Activated naive CD4-positive, alpha-beta T cell (primary cell): ENCODE data around the gene IGF2R.
A peak's percentile ranks its signal among the peaks of the same experiment; 100 is the strongest.
"Not testable (repeated sequence)": the region's sequence is repeated elsewhere in the genome, so short reads cannot be mapped to it uniquely, and the experiment has no call there.

ENCODE experiments used
- DNase-seq, 4 experiments: peaks; one replicate each; lab custom pipeline; 2025; lab: John Stamatoyannopoulos, UW

Gene IGF2R

GRCh38 chr6:159997498-159998101, 28.7 kb downstream of the IGF2R start:
- no peak for DNase-seq

DNA sequence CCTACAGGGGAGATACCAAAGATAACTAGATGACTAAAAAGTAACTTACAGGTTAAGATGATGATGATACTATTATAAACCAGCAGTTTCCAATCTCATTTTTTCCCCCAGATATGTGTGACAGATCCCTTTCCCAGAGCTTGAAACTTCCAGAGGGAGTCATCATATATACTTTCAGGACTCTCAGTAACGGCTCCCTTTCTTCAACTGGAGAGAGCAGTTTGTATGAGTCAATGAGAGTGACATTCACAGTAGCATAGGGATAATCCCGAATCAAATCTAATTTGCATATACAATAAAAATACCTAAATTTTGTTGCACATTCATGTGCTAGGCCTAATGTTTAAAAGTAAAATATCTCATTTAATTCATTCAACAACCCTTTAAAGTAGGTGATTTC, 29.7 kb downstream of the IGF2R start:
- no peak for DNase-seq

DNA sequence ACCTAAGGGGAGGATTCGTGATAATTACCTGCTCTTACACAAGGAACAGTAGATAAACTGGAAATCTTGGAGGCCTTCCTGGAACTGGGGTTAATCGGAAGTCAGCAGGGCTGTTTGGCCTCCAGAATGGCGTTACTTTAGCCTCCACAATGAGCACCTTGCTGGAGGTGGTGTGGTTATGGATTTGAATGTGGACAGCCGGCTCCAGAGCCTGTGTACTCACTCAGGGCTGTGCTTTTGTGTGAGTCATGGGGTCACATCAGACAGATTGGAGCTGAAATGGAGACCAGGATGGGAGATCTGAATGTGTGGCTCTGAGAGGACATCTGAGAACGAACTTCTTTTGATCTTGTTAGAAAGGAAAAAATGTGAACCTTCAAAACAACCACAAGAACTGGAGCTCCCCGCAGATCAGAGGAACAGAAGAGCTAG, 30.4 kb downstream of the IGF2R start:
- no peak for DNase-seq

DNA sequence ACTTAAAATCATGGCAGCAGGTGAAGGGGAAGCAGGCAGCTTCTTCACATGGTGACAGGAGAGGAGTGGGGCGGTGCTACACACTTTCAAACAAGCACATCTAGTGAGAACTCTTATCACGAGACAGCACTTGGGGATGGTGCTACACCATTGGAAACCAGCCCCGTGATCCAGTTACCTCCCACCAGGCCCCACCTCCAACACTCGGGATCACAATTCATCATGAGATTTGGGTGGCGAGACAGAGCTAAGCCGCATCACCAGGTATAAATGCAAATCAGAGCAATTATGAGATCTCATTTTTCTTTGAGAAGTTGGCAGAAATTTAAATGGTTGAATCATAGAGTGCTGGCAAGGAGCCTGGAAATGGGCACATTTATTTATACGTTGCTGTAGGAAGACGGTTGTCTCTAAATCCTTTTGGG, 31.4 kb downstream of the IGF2R start:
- no peak for DNase-seq

- not testable (repeated sequence) for DNase-seq
These were observed 32.1 kb downstream of the IGF2R start for GRCh38 chr6:160000893-160001427.

GRCh38 chr6:160002882-160003281, 34.0 kb downstream of the IGF2R start:
- DNase-seq = no peak

- DNase-seq = no peak
These were observed 35.1 kb downstream of the IGF2R start for GRCh38 chr6:160004018-160004417.

DNA sequence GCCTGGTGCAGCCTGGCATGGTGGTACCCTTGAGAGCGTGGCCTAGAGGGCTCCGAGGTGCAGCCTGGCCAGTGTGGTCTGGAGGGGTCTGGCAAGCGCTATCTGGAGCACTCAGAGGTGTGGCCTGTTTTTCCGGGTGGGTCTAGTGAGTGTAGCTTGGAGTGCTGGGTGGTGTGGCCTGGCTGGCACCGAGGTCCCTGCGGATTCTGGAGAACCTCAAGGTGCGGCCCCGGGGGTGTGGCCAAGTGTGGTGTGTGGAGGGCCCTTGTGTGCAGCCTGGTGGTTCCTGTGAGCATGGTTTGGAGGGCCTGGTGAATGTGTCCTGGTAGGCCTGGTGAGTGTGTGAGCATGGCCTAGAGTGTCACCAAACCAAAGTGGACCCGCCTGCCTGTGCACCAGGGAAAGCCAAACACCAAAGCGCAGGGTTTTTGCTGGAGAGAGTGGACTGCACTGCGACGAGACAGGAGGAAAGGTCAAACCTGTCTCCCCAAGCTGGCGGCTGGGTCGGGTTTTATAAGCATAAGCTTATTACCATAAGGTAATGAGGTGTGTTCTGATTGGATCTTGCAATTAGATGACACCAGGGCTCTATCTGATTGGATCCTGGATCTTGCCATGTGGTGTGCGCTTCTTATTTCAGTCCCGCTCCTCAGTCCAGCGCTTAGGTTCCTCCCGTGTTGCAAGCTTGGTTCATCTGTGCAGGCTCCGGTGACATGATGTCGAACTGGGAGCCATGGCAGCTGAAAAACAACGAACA, 35.7 kb downstream of the IGF2R start:
- DNase-seq = no peak

DNA sequence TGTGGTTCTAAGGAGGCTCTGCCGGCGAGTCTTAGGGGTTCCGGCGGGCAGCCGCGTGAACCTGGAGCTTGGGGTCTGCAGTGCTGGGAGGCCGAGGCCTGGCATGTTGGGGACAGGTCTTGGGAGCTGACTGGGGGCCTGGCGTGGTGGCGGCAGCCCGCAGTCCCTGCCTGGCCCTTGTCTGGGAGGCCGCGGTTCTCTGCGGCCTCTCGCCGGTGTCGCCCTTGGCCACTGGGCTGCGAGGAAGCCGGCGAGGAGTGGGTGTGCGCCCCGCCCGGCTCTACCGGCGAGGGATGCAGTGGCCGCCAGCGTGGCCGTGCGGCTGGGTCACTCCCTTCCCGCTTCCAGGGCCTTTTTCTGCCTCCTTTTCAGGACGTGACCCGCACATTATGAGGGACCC, 36.3 kb downstream of the IGF2R start:
- DNase-seq = no peak

GRCh38 chr6:160005861-160006540, 37.1 kb downstream of the IGF2R start:
- no peak for DNase-seq

GRCh38 chr6:160007145-160007544, 38.3 kb downstream of the IGF2R start:
- DNase-seq = no peak

DNA sequence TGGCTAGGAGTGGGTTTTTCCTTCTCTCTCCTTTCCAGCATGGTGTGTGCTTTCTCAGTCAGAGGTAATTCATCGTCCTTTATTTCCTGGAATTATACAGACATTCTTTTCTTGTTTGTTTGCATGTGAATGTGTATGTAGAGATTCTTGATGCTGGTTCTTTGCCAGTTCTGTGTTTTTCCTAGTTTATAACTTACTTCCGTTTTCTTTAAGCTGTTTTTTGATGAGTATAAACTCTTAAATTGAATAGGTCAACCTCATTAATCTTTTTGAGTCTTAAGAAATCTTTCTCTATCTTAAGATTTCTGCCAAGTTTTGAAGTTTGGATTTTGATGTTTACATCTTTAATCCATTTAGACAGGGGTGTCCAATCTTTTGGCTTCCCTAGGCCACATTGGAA, 38.7 kb downstream of the IGF2R start:
- no peak for DNase-seq

DNA sequence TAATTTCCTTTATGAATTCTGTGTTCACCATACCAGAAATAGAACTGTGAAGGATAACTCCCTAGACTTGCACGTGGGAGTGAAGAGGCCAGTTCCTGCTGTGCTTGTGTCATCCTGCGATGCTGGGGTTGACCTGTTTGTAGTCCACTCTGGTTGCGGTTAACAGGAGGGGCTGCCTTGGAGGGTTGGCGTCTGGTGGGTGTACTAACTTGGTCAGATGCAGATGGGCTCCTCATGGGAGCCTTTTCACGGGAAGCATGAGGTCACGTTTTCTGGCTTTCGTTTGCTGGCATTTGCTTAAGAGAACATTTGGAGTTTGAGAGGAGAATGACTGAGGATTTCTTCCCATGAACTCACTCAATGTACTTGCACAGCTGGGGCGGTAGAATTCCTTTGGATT, 41.2 kb downstream of the IGF2R start:
- no peak for DNase-seq

DNA sequence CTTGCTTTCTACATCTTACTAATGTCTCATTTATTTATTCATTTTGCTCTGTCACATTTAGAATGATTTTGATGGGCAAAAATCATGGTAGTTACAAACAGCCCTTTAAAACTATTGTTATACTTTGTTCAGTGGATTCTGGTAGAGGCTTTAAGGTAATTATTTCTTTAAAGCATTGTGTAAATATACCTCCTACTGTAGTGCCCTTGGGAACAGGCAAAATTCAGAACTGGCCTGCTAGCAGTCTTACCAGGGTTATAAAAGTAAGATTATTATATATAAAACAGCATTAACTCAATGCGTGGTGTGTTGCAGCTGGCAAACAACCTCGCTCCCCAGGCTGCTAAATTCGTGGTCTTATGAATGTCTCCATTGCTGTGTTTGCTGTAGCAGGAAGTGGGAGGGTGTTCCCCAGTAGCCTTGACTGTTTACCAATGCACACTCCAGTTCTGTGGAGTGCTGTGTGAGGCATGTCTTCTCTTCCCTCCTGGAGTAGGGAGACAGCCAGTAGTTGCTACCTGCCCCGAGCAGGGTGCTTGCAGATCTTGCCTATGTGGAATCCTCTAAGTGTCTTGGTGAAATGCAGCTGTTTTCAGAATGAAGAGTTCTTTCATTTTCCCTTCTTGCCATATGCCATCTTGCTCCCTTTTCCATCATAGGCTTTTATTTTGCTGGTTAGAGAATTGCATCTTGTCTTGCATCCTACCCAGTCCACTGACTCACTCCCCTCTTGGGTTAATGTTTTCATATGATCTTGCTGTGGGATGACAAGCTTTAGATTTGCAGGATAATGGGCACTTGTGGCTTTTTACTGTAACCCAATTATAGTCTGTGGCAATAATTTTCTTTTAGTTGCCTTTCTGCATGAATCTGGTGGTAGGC, 45.3 kb downstream of the IGF2R start:
- no peak for DNase-seq

DNA sequence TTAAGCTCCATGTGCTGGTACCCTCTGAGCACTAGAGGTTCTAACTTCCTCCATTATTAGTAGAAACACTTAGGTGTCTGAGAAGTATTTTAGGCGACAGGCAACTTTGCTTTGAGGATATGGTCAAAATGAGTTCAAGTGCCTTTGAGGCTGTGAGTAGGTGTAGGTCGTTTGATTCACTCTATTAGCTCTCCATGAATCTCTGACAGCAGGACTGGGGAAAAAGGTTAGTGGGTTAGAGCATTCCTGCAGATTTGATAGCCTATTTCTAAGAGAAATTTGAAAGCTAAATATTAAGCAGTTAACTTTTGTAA, 45.9 kb downstream of the IGF2R start:
- no peak for DNase-seq

DNA sequence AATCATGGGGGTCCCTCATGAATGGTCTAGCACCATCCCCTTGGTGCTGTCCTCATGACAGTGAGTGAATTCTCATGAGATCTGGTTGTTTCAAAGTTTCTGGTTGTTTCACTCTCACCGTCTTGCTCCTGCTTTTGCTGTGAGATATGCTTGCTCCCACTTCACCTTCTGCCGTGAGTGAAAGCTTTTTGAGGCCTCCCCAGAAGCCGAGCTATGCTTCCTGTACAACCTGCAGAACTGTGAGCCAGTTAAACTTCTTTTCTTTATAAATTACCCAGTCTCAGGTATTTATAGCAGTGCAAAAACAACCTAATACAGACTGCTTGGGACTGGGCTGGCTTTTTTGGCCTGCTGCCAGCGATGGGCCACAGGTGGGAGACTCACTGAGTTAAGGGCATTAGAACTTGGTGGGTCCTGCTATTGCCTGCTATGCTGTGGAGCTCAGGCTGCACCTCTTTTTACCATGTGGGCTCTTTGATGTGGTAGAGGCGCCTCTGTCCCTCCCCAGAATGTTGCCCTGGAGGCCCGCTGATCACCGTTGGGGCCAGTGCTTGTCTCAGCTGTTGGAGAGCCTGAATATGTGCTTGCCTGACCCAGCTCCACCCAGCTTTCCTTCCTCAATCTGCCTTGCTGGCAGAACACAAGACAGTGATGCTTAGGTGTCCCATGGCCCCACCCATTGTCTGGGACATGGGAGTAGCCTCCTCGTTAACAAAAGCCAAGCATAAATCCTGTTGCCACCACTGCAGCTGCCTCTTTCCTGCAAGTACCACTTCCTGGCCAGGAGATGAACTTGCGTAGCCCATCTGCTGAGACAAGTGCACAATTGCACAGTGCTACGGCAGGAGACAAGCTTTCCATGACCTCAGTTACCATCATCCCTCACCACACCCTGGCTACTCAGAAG, 47.1 kb downstream of the IGF2R start:
- peak in 1 of 4 experiments; percentile 10 for DNase-seq

DNA sequence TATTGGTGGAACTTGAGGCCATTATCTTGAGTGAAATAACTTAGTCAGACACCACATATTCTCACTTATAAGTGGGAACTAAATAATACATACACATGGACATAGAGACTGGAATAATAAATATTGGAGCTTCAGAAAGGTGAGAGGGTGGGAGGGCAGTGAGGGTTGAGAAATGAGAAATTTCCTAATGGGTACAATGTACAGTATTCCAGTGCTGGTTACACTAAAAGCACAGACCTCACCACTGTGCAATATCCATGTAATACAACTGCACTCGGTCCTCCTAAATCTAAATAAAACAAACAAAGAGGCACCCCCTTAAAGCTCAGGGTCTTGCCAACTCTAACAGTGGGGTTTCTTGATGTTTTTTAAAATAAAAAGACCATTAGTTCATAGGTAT, 53.2 kb downstream of the IGF2R start:
- DNase-seq = no peak

DNA sequence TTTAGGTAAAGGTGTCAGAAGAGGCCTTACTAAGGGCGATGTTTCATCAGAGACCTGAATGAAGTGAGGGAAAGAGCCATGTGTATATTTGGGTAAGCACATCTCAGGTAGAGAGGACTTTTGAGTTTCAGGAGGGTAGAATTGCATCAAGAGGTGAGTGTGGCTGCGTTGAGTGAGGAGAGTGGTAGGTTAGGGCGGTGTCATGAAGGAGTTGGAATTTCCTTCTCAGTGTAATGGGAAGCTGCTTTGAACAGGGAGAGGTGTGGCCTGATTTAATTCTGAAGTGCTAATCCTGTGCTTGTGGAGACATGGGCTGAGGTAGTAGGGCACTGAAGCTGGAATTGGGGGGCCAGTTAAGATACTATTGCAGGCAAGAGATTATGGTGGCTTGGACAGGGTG, 53.9 kb downstream of the IGF2R start:
- no peak for DNase-seq

DNA sequence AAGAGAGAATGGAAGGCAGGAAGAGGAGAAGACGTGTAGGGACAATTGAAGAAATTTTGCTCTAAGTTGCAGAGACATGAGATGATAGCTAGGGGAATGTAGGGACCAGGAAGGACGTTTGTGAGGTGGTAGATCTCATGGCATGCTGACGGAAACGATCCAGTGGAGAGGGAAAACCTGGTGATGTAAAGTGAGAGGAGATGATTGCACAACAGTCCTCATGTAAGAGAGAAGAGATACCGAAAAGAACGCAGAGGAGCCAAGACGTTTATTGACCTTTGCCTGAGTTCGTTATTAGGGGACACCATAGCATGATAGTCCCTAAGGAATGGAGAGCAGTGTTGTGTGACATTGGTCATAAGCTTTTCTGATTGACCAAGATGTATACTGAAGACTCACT, 55.3 kb downstream of the IGF2R start:
- no peak for DNase-seq

DNA sequence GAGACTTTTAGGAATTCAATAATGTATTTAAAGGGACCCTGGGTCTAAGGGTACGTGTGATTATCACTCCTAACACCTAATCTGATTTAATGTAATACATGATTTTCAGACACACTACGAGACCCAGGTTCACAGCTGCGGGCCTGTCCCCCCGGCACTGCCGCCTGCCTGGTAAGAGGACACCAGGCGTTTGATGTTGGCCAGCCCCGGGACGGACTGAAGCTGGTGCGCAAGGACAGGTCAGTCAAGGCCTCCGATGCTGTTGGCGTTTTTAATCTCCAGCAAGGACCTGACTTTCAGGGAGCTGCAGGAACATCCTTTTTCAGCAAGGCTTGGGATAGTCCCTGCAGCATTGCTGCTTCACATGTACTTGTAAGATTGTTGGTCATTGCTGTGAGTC, 58.2 kb downstream of the IGF2R start:
- DNase-seq = no peak

- DNase-seq = no peak
These were observed 59.0 kb downstream of the IGF2R start for GRCh38 chr6:160027931-160028330.
